Measurements from ENCODE around the gene REEP3.

The REEP3 gene

DNA sequence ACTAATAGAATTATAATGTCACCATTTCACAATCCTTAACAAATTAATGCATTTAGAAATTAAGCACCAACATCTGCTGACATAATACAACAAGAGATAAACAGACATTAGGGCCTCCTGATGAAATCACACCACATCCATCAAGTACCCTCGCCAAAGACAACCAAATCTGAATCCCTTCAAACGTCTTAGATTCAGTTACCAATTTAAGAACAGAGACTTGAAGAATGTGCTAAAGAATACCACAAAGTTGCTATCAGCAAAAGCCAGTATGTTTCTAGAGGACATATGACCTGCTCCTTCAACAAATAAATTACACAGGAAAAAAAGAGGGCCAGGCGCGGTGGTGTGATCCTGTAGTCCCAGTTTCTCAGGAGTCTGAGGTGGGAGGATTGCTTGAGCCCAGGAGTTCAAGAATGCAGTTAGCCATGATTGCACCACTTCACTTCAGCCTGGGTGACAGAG lies 144.5 kb downstream of the REEP3 start:
- no peak for DNase-seq (ENCODE audit: low read depth)

DNA sequence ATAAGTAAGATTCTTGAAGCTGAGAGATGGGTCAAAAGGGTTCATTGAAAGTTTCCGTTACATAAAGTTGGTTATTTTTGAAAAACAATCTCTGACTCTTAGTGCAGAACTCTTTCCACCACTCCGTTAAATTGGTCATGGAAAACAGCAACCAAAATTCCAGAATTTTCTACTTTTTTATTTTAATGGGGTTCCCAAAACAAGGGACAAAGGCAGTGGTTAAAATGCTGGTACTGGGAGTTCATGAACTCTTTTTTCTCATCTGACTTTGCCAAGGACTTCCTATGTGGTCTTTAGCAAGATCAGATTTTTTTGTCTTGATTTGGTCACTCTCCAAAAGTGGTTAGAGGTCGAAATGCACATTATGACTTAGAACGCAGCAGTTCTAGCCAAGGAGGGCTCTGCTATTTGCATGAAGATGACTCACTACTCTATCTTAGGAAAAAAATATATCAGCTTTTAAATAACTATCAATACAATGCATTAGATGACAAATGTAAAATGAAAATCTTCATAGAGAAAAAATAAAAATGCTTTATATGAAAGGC lies 145.7 kb downstream of the REEP3 start:
- DNase-seq (ENCODE audit: low read depth), result no peak

DNA sequence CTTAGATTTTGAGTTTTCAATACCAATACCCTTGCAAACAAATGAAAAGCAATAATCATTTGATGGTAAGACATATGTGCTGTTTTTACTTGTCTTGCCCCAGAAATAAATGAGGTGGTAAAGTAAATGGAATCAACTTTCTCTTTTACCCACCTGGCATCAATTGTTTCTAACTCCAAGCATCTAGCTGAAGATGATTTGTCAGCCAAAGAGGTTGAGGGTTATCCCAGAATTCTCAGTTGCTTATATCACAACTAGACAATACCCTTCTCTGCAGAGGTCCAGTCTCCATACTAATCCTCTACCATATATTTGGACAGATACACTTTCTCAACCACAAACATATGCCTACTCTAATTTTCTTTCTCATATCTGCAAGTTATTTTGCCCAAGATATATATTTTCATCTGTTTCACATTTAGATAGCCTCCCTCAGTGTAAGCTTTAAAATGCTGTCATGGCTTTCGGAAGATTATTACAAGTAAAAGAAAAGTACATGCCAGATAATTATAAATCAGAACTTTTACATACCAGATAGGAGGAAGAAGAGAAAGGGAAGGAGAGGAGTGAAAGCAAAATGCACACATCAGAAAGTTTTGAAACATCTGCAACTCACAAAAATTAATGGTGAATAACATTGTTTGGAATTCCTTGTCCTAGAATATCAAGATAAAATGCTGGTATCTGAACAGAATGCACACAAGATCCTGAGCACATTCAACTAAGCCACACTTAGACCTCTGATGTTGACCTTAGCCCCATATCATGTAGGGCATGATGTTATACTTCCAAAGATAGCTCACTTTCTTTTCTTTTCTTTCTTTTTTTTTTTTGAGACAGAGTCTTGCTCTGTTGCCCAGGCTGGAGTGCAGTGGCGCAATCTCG lies 146.6 kb downstream of the REEP3 start:
- DNase-seq (ENCODE audit: low read depth), result no peak

GRCh38 chr10:63670291-63670898 lies 149.2 kb downstream of the REEP3 start:
- no peak for DNase-seq (ENCODE audit: low read depth)

GRCh38 chr10:63671317-63671937 lies 150.2 kb downstream of the REEP3 start:
- no peak for DNase-seq (ENCODE audit: low read depth)

DNA sequence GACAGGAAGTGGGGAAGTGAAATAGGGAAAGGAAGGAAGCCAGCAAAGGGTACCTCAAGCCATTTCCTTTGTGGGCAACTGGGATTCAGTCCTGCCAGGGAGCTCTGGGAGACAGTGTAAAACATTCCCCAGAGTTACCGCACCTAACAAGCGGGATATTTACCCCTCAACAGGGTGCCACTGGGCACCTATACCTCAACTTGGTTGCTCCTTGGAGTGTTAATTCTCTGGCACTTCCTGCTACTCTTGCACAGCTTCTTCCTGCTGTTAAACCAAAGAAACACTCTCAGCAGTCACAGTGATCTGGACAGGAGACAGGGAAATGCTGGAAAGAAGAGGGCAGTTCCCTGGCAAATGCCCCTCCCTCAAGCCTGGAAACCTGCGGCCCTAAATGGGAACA lies 151.3 kb downstream of the REEP3 start:
- no peak for DNase-seq (ENCODE audit: low read depth)

GRCh38 chr10:63673246-63673645 lies 152.0 kb downstream of the REEP3 start:
- DNase-seq (ENCODE audit: low read depth), result no peak

DNA sequence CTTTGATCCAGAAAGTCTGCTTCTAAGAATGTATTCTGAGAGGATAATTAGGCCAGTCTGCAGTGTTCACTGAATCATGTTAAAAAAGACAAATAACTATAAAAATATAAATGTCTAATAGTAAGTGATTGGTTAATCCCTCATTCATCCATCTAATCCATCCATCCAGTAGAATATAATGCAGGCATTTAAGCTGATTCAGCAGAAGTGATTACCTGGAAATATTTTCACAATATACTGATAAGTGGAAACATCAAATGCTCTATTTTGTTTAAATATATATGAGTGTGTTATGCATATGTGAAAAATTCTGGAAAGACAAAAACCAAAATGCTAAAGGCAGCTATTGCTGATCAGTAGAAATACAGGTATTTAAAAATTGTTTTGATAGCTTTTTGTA lies 152.6 kb downstream of the REEP3 start:
- no peak for DNase-seq (ENCODE audit: low read depth)
